ENCODE measurements around the gene GAS7. TPM values are rescaled to one million over a fixed set of nuclear protein-coding genes. Genes with fewer than 3 reads are reported as not detected.

Gene GAS7
- total RNA-seq, 1 experiment from 2014 or later, result 4.1 TPM

- ChIA-PET RAD21 (ENCODE audit: low non-redundant PET in 1 of 2, low total read pairs in 2 of 2, uncharacterized antibody in 2 of 2, unreplicated experiment in 2 of 2) (no interaction called here), POLR2A (no interaction called here), CTCF (no interaction called here)
- Histone ChIP-seq H3K27me3 (ENCODE audit: insufficient read depth, low read length) (no peaks in the 10 kb centered on the region), H3K9me2 (ENCODE audit: insufficient read depth) (no peaks in the 10 kb centered on the region), H3K4me2 (ENCODE audit: low read length) (no peak overlapping the region), H3K9me3 (ENCODE audit: control insufficient read depth in 1 of 2, insufficient read depth in 1 of 2, low read depth in 1 of 2, low read length in 2 of 2) (peaks cover 0 to 7% of the 10 kb centered on the region in 2 experiments; a peak in 1 of 4 replicates), H4K20me1 (ENCODE audit: insufficient read depth) (no peaks in the 10 kb centered on the region), H3K9ac (ENCODE audit: low read length) (no peak overlapping the region), H3K27ac (ENCODE audit: low read depth, low read length) (no peak overlapping the region), H3K36me3 (ENCODE audit: control insufficient read depth in 1 of 2, insufficient read depth in 2 of 2, low read length in 2 of 2) (no peaks in the 10 kb centered on the region), H3K4me3 (replicated peaks in 1 of 2; ENCODE audit: low read depth in 1 of 2, low read length in 2 of 2) (no peak overlapping the region), H3K79me2 (ENCODE audit: insufficient read depth, low read length) (no peaks in the 10 kb centered on the region), H2AFZ (ENCODE audit: low read depth, low read length, poor library complexity, severe bottlenecking) (no peak overlapping the region), H3K4me1 (ENCODE audit: control insufficient read depth in 1 of 2, insufficient read depth in 2 of 2, low read length in 2 of 2) (no peaks in the 10 kb centered on the region)
- ATAC-seq (no peak), DNase-seq (ENCODE audit: low read depth, low spot score) (no peak)
- TF ChIP-seq CBX3 (IDR thresholded peaks at IDR 0.05; ENCODE audit: low read depth) (no peak), CEBPB (IDR thresholded peaks at IDR 0.05; ENCODE audit: low read depth) (no peak), EZH2 (IDR thresholded peaks at IDR 0.05) (no peak), MAX (IDR thresholded peaks at IDR 0.05) (no peak), EZH2phosphoT487 (IDR thresholded peaks at IDR 0.05; ENCODE audit: borderline replicate concordance) (no peak), SIN3A (IDR thresholded peaks at IDR 0.05; ENCODE audit: low read depth) (no peak), REST (IDR thresholded peaks at IDR 0.05; ENCODE audit: low read depth) (no peak)
- intact Hi-C loops (cut with micrococcal nuclease), result no loop called here
- BruUV-seq (replicated peaks), result no TSS peak
These were observed 335.5 kb downstream of the GAS7 start for GRCh38 chr17:9862949-9863348.

DNA sequence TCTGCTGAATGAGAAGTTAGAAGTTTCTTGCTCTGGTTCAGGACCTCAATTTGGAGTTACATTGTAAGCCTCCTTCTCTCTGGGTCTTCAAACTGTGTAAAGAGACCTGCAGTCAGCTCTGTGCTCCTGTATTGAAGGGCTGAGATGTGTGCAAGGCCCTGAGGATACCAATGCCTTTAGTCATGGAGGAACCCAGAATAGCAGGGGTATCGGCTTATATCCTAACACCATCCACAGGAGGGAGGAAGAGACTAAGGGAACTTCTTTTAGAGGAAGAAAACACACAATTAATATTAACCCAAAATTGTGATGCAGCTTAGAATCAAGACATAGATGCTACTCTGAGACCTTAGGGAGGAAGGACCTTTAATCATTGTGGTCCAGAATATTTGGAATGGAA, 336.2 kb downstream of the GAS7 start:
- H3K27me3 ChIP-seq (ENCODE audit: insufficient read depth, low read length), result no peaks in the 10 kb centered on the region
- BruUV-seq (replicated peaks), result no TSS peak
- peaks cover 0 to 10% of the 10 kb centered on the region in 2 experiments; a peak in 1 of 4 replicates for H3K9me3 ChIP-seq (ENCODE audit: control insufficient read depth in 1 of 2, insufficient read depth in 1 of 2, low read depth in 1 of 2, low read length in 2 of 2)
- CTCF ChIA-PET, result no interaction called here
- no peaks in the 10 kb centered on the region for H3K9me2 ChIP-seq (ENCODE audit: insufficient read depth)
- intact Hi-C loops (cut with micrococcal nuclease), result no loop called here
- POLR2A ChIA-PET, result no interaction called here
- H3K36me3 ChIP-seq (ENCODE audit: control insufficient read depth in 1 of 2, insufficient read depth in 2 of 2, low read length in 2 of 2), result no peaks in the 10 kb centered on the region
- no peak overlapping the region for H3K4me3 ChIP-seq (replicated peaks in 1 of 2; ENCODE audit: low read depth in 1 of 2, low read length in 2 of 2)
- H3K79me2 ChIP-seq (ENCODE audit: insufficient read depth, low read length), result no peaks in the 10 kb centered on the region
- DNase-seq (ENCODE audit: low read depth, low spot score) (no peak), ATAC-seq (no peak)
- H2AFZ ChIP-seq (ENCODE audit: low read depth, low read length, poor library complexity, severe bottlenecking), result no peak overlapping the region
- H3K4me1 ChIP-seq (ENCODE audit: control insufficient read depth in 1 of 2, insufficient read depth in 2 of 2, low read length in 2 of 2), result no peaks in the 10 kb centered on the region
- no peaks in the 10 kb centered on the region for H4K20me1 ChIP-seq (ENCODE audit: insufficient read depth)
- RAD21 ChIA-PET (ENCODE audit: low non-redundant PET in 1 of 2, low total read pairs in 2 of 2, uncharacterized antibody in 2 of 2, unreplicated experiment in 2 of 2), result no interaction called here
- H3K4me2 ChIP-seq (ENCODE audit: low read length), result no peak overlapping the region
- H3K27ac ChIP-seq (ENCODE audit: low read depth, low read length), result no peak overlapping the region
- no peak overlapping the region for H3K9ac ChIP-seq (ENCODE audit: low read length)
- TF ChIP-seq EZH2phosphoT487 (IDR thresholded peaks at IDR 0.05; ENCODE audit: borderline replicate concordance) (no peak), EZH2 (IDR thresholded peaks at IDR 0.05) (no peak), POLR2A (IDR thresholded peaks at IDR 0.05; ENCODE audit: borderline replicate concordance, extremely low read depth, insufficient read depth, insufficient read length) (no peak), MAX (IDR thresholded peaks at IDR 0.05) (no peak), RAD21 (IDR thresholded peaks at IDR 0.05; ENCODE audit: low read depth) (no peak), REST (IDR thresholded peaks at IDR 0.05; ENCODE audit: low read depth) (no peak), JUND (IDR thresholded peaks at IDR 0.05) (no peak)
- TF ChIP-seq, protein P1, sequence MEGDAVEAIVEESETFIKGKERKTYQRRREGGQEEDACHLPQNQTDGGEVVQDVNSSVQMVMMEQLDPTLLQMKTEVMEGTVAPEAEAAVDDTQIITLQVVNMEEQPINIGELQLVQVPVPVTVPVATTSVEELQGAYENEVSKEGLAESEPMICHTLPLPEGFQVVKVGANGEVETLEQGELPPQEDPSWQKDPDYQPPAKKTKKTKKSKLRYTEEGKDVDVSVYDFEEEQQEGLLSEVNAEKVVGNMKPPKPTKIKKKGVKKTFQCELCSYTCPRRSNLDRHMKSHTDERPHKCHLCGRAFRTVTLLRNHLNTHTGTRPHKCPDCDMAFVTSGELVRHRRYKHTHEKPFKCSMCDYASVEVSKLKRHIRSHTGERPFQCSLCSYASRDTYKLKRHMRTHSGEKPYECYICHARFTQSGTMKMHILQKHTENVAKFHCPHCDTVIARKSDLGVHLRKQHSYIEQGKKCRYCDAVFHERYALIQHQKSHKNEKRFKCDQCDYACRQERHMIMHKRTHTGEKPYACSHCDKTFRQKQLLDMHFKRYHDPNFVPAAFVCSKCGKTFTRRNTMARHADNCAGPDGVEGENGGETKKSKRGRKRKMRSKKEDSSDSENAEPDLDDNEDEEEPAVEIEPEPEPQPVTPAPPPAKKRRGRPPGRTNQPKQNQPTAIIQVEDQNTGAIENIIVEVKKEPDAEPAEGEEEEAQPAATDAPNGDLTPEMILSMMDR (IDR thresholded peaks at IDR 0.05 in 2 of 3, conservative IDR thresholded peaks at IDR 0.05 in 1 of 3; ENCODE audit: borderline replicate concordance in 1 of 3, insufficient read depth in 1 of 3, low read depth in 2 of 3, low read length in 2 of 3), result no peak

Data from HCT116 (cell line).